Cardiac muscle cell (in vitro differentiated cells and primary cell): ENCODE results near the gene BTLA. TPM values are rescaled to one million over a fixed set of nuclear protein-coding genes. Genes with fewer than 3 reads are reported as not detected.
A peak's percentile ranks its signal among the peaks of the same experiment; 100 is the strongest.

Source experiments
- DNase-seq, 2 donors: peaks; one replicate each; pipeline versions ENCODE4 v3.0.0 to v3.0.0-alpha.2; 2010 to 2017; ENCODE audit warnings: low read depth in 1 of 2, low spot score in 1 of 2
- H3K27ac ChIP-seq: fragments of 200-600 bp; sonication (generic); 2 replicates; pipeline ENCODE4 v1.5.1; 2016
- H3K27me3 ChIP-seq: fragments of 200-600 bp; sonication (generic); 2 replicates; pipeline ENCODE4 v1.6.0; 2016; ENCODE audit warnings: control low read depth
- H3K36me3 ChIP-seq: fragments of 200-600 bp; sonication (generic); 2 replicates; pipeline ENCODE4 v1.5.1; 2016; ENCODE audit warnings: control low read depth
- H3K4me1 ChIP-seq: fragments of 200-600 bp; sonication (generic); 2 replicates; pipeline ENCODE4 v1.8.1; 2017; ENCODE audit warnings: low read depth, mild to moderate bottlenecking, mixed run types
- H3K4me3 ChIP-seq: fragments of 200-600 bp; sonication (generic); 2 replicates; pipeline ENCODE4 v1.5.1; 2016; ENCODE audit warnings: mild to moderate bottlenecking
- H3K9me3 ChIP-seq: fragments of 200-600 bp; sonication (generic); 2 replicates; pipeline ENCODE4 v1.5.1; 2017; ENCODE audit warnings: low read depth, mild to moderate bottlenecking, control low read depth
- polyA plus RNA-seq: library from polyadenylated mRNA; unstranded; fragments of >200 nt; fragmentation: Nextera tagmentation; extraction: Ambion mirVana; gene quantifications from 2 replicates; pipeline ENCODE4 v1.2.1, GENCODE V29; 2016
- total RNA-seq: library from RNA; depleted of rRNA; stranded (reverse); fragments of >200 nt; gene quantifications from 2 replicates; pipeline ENCODE4 v1.2.3, GENCODE V29; 2016
- TF ChIP-seq, protein P1 (sequence below): IDR thresholded peaks from 2 replicates; pipeline ENCODE4 v1.5.1; 2012; ENCODE audit warnings: low read depth, mild to moderate bottlenecking, low read length

Gene BTLA
- total and polyA plus RNA-seq, 2 experiments from 2014 or later, result not detected

DNA sequence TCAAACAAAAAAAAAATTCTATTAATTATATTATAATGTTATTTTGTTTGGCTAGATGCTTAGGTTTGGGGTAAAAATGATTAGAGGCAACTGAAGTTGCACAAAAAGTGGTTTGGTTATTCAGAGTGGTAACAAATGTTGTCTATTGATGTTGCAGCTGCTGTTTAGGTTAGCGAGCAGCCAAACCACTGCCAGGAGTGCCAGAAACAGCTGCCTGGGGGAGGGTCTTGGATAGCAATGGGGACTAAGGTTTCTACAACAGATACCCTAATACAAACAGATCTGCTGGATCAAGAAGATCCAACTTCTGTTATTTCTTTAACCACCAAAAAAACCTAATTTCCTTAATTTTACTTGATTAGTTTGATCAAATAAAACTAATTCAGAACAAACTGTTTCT, 26.6 kb downstream of the BTLA start:
- Histone ChIP-seq H3K27me3 (no peaks in the 10 kb centered on the region), H3K4me3 (no peak overlapping the region), H3K27ac (no peak overlapping the region), H3K4me1 (no peaks in the 10 kb centered on the region), H3K9me3 (no peaks in the 10 kb centered on the region), H3K36me3 (no peaks in the 10 kb centered on the region)
- DNase-seq, result no peak
- TF ChIP-seq, protein P1, sequence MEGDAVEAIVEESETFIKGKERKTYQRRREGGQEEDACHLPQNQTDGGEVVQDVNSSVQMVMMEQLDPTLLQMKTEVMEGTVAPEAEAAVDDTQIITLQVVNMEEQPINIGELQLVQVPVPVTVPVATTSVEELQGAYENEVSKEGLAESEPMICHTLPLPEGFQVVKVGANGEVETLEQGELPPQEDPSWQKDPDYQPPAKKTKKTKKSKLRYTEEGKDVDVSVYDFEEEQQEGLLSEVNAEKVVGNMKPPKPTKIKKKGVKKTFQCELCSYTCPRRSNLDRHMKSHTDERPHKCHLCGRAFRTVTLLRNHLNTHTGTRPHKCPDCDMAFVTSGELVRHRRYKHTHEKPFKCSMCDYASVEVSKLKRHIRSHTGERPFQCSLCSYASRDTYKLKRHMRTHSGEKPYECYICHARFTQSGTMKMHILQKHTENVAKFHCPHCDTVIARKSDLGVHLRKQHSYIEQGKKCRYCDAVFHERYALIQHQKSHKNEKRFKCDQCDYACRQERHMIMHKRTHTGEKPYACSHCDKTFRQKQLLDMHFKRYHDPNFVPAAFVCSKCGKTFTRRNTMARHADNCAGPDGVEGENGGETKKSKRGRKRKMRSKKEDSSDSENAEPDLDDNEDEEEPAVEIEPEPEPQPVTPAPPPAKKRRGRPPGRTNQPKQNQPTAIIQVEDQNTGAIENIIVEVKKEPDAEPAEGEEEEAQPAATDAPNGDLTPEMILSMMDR, result no peak

GRCh38 chr3:112471596-112472325, 27.5 kb downstream of the BTLA start:
- no peaks in the 10 kb centered on the region for H3K27me3 ChIP-seq
- TF ChIP-seq, protein P1, result no peak
- no peaks in the 10 kb centered on the region for H3K36me3 ChIP-seq
- no peaks in the 10 kb centered on the region for H3K4me1 ChIP-seq
- DNase-seq, result peak in 1 of 2 donors; percentile 56
- no peak overlapping the region for H3K27ac ChIP-seq
- no peak overlapping the region for H3K4me3 ChIP-seq
- no peaks in the 10 kb centered on the region for H3K9me3 ChIP-seq

- no peak overlapping the region for H3K27ac ChIP-seq
- DNase-seq, result no peak
- TF ChIP-seq, protein P1, result no peak
Observed at GRCh38 chr3:112470788-112471187, 28.5 kb downstream of the BTLA start.

GRCh38 chr3:112469671-112470070, 29.6 kb downstream of the BTLA start:
- Histone ChIP-seq H3K36me3 (no peaks in the 10 kb centered on the region), H3K27me3 (no peaks in the 10 kb centered on the region), H3K4me3 (no peak overlapping the region), H3K4me1 (no peaks in the 10 kb centered on the region), H3K9me3 (no peaks in the 10 kb centered on the region), H3K27ac (no peak overlapping the region)
- TF ChIP-seq, protein P1, result no peak
- DNase-seq, result no peak

More at GRCh38 chr3:112470788-112471187, 28.5 kb downstream of the BTLA start:
- no peaks in the 10 kb centered on the region for H3K9me3 ChIP-seq
- H3K4me1 ChIP-seq, result no peaks in the 10 kb centered on the region
- H3K36me3 ChIP-seq, result no peaks in the 10 kb centered on the region
- no peak overlapping the region for H3K4me3 ChIP-seq
- H3K27me3 ChIP-seq, result no peaks in the 10 kb centered on the region

GRCh38 chr3:112467539-112467938, 31.7 kb downstream of the BTLA start:
- no peaks in the 10 kb centered on the region for H3K4me1 ChIP-seq
- no peak for DNase-seq
- H3K36me3 ChIP-seq, result no peaks in the 10 kb centered on the region
- no peak overlapping the region for H3K27ac ChIP-seq
- no peak overlapping the region for H3K4me3 ChIP-seq
- no peaks in the 10 kb centered on the region for H3K9me3 ChIP-seq
- no peaks in the 10 kb centered on the region for H3K27me3 ChIP-seq
- TF ChIP-seq, protein P1, result no peak
